KOPT-K1 (cell line): ENCODE measurements around the gene AATK.

Source experiments
- H3K27ac ChIP-seq: fragments of 200-600 bp; sonication (generic); 2 replicates; pipeline ENCODE4 v1.5.1; 2016; ENCODE audit warnings: antibody characterized with exemption, mild to moderate bottlenecking, low read depth, low read length; ENCODE audit not compliant: poor library complexity, severe bottlenecking
- H3K36me3 ChIP-seq: fragments of 200-600 bp; sonication (generic); 2 replicates; pipeline ENCODE4 v1.5.1; 2017; ENCODE audit warnings: antibody characterized with exemption, mild to moderate bottlenecking, low read length, moderate library complexity; ENCODE audit not compliant: insufficient read depth
- H3K9me3 ChIP-seq: fragments of 200-600 bp; sonication (generic); 2 replicates; pipeline ENCODE4 v1.5.1; 2017; ENCODE audit warnings: antibody characterized with exemption, low read length, mild to moderate bottlenecking; ENCODE audit not compliant: insufficient read depth, poor library complexity, severe bottlenecking

AATK gene

DNA sequence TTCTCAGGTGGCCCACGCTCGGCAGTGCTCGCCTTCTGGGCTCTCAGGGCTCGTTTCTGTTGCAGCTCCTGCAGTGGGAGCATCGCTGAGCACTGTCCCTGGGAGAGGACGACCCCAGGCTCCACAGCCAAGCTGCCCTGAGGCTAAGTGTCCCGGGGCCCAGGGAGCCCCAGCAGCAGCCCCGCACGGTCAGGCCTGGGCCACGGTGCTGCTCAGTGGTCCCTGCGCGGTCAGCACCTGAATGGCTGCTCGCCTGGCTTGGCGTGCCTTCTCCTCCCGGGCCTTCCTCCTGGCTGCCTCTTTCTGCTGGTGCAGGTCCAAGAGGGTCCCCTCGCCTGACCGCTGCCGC, 33.4 kb upstream of the AATK start:
- Histone ChIP-seq H3K36me3 (peaks cover 86% of the 10 kb centered on the region; the same call in 1 of the 2 replicates), H3K9me3 (no peaks in the 10 kb centered on the region), H3K27ac (no peak overlapping the region)

GRCh38 chr17:81198826-81199481, 32.9 kb upstream of the AATK start:
- H3K27ac ChIP-seq = no peak overlapping the region
- H3K36me3 ChIP-seq = peaks cover 84% of the 10 kb centered on the region; the same call in 1 of the 2 replicates

GRCh38 chr17:81197831-81198490, 31.9 kb upstream of the AATK start:
- no peaks in the 10 kb centered on the region for H3K9me3 ChIP-seq
- H3K36me3 ChIP-seq = peaks cover 82% of the 10 kb centered on the region; the same call in 1 of the 2 replicates
- H3K27ac ChIP-seq = no peak overlapping the region

More at GRCh38 chr17:81198826-81199481, 32.9 kb upstream of the AATK start:
- no peaks in the 10 kb centered on the region for H3K9me3 ChIP-seq

- peaks cover 79% of the 10 kb centered on the region; the same call in 1 of the 2 replicates for H3K36me3 ChIP-seq
- no peaks in the 10 kb centered on the region for H3K9me3 ChIP-seq
- H3K27ac ChIP-seq = no peak overlapping the region
Measured at GRCh38 chr17:81197409-81197795, 31.4 kb upstream of the AATK start.

DNA sequence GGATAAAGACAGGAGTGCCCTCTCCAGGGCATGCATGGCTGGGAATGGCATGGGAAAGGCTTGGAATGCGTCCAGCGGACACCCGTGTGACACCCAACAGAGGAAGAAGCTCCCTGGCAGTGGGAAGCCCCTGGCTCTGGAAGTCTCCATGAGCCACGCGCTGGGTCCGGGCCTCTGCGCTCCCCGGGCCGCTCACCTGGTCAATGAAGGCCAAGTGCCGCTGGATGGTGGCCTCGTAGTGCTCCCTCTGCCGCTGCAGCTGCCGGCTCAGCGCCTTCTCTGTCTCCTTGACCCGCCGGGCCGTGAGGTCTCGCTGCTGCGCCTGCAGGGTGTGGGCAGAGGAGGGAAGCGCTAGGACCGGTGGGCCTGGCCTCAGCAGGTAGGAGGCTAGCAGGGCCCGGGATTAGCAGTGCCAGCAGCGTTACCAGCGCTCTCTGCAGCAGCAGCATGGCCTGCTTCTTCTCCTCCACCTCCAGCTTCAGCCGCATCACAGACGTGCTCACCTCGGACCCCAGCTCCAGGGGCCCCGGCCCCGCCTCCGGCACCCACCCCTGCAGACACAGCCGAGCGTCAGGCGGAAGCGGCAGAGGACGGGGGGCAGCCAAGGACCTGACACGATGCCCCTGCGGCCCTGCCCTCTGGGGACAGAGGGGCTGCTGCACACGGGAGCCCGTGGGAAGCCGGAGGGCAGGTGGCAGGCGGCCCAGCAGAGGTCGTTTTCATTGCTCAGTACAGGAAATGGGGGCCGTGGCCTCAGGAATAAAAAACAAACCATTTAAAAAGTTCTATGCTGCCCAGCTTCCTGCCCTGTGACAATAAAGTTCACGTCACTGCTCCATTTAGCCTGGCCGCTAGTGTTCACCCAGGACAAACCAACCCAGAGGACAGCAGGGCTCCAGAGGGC, 30.7 kb upstream of the AATK start:
- H3K9me3 ChIP-seq = no peaks in the 10 kb centered on the region
- H3K27ac ChIP-seq = no peak overlapping the region
- H3K36me3 ChIP-seq = peaks cover 76% of the 10 kb centered on the region; the same call in 1 of the 2 replicates

- Histone ChIP-seq H3K9me3 (no peaks in the 10 kb centered on the region), H3K36me3 (peaks cover 78% of the 10 kb centered on the region; the same call in 1 of the 2 replicates), H3K27ac (no peak overlapping the region)
Measured at GRCh38 chr17:81195941-81196495, 30.0 kb upstream of the AATK start.

DNA sequence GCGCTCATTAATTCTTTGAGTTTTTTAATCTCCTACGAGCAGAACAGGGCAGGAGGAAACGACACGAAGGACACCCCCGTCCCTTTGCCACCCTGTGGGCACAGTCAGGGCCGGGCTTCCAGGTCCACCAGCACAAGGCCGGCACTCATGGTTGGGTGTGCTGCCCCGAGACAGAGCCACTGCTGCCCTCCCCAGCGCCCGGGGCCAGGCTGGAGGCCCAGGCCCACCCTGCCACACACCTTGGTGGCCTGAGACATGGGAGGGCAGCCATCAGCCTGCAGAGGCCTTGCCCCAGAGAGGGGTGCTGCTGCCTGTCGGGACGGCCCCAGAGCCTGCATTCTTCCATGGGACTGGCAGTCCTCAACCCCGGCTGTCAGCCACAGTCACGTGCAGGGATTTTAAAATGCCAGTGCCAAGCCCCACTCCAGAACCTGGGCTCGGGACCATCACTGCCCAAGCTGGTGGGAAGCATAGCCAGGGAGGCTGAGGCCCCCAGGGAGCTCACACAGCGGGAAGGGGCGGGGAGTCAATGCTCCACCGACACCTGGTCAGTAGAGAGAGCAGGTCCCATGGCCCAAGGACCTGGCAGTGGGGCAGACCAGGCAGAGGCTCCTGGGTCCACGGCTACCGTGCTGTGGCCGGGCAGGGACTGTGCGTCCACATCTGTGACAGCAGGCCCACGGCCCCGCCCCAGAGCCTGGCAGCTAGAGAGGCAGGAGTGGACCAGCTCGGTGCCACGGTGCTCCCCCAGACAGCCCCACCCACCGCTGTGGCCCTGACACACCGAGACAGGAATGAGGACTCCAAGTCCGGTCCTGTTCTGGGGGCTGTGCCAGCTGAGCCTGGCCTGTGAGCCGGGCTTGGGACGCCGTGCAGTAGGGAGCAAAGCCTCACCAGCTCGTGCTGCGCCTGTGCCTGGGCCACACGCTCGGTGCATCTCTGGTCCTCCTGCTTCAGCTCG, 29.2 kb upstream of the AATK start:
- Histone ChIP-seq H3K36me3 (peaks cover 78% of the 10 kb centered on the region; the same call in 1 of the 2 replicates), H3K27ac (no peak overlapping the region), H3K9me3 (no peaks in the 10 kb centered on the region)

DNA sequence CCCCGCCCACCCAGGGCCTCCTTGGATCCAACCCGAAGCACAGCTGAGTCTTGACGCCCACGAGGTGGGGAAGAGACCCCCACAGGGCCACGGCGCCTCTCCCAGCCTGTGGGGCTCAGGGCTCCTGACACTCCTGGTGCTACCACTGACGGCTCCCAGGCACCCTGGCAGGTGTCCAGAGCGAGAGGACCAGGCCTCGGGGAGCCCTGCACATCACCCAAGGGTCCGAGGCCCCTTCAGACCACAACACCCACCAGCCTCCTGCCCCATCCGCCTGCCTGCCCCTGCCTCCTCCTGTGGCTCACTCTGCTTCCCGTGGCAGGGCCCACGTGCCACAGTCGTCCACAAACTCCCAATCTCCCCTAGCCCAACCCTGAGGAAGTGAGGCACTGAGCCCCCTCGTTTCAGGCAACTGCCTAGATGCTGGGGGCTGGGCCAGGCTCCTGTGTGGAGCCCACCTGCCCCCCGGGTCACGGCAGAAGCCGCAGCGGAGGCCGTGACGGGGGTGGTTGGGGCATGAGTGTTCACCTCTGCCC, 28.3 kb upstream of the AATK start:
- no peak overlapping the region for H3K27ac ChIP-seq
- H3K36me3 ChIP-seq = peaks cover 78% of the 10 kb centered on the region; the same call in 1 of the 2 replicates
- no peaks in the 10 kb centered on the region for H3K9me3 ChIP-seq

- peaks cover 78% of the 10 kb centered on the region; the same call in 1 of the 2 replicates for H3K36me3 ChIP-seq
- H3K9me3 ChIP-seq = no peaks in the 10 kb centered on the region
- H3K27ac ChIP-seq = no peak overlapping the region
Measured at GRCh38 chr17:81193470-81194224, 27.6 kb upstream of the AATK start.

DNA sequence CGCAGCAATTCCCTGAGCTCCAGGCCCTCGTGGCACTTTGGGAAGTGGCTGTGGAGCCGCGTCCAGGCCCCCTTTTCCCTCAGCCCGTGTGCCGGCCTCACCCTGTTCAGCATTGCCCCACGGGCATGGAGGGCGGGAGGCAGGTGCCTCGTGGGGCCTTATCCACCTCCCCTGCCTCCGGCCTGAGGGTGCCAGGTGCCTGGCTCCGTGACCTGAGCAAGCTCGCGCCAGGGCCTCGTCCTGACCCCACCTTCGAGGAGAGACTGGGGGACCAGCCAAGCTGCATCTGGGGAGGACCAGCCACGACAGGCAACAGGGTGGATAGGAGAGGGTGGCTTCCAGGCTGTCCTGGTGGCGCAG, 27.0 kb upstream of the AATK start:
- Histone ChIP-seq H3K27ac (no peak overlapping the region), H3K9me3 (no peaks in the 10 kb centered on the region), H3K36me3 (peaks cover 73% of the 10 kb centered on the region; the same call in 1 of the 2 replicates)

DNA sequence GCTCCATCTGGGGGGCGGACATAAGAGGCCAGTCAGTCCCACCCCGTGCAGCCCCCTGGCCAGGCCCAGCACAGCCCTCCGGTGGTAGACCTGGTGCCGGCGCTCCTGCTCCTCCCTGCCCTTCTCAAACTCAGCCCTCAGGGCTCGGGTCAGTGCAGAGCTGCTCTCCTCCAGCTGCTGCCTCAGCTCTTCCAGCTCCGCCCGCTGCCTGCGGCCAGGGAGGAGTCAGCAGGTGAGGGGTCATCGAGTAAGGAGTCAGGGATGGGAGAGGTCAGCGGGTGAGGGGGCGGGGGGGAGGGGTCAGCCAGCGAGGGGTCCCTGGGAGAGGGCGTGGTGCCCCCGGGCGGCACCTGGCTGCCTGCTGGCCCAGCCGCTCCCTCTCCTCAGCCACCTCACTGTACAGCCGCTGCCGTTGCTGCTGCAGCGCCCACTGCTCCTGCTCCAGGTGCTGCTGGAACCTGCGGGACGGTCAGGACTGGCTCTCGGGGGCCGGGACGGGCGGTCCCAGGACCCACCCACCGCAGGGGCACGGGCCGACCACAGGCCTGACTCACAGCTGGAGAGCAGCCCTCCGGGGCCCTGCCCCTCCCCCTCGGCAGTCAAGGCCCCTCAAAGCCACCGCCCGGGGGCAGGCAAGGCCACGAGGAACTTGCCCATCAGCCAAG, 26.5 kb upstream of the AATK start:
- Histone ChIP-seq H3K36me3 (peaks cover 68% of the 10 kb centered on the region; the same call in 1 of the 2 replicates), H3K9me3 (no peaks in the 10 kb centered on the region), H3K27ac (no peak overlapping the region)

GRCh38 chr17:81191646-81192045, 25.6 kb upstream of the AATK start:
- Histone ChIP-seq H3K36me3 (peaks cover 60% of the 10 kb centered on the region; the same call in 1 of the 2 replicates), H3K27ac (no peak overlapping the region), H3K9me3 (no peaks in the 10 kb centered on the region)

DNA sequence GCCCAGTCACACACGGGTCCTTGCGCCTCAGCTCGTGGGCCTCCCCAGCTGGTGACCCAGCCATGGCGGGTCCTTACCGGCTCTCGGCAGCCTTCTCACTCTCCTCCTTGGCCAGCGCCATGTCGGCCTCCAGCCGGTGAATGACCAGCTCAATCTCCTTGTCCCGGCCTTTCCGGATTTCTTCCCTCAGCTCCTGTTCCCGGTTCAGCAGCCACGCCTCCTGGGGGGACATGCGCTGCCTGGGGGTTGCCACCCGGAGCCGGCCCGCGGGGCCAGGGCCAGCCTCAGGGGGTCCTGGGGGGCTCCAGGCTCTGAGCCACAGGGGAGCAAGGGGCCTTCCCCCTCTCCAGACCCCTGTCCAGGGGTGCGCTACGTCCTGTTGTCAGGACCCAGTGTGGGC, 25.1 kb upstream of the AATK start:
- H3K27ac ChIP-seq = no peak overlapping the region
- peaks cover 55% of the 10 kb centered on the region; the same call in 1 of the 2 replicates for H3K36me3 ChIP-seq
- no peaks in the 10 kb centered on the region for H3K9me3 ChIP-seq
